ENCODE measurements around the gene TBC1D2B. TPM values are rescaled to one million over a fixed set of nuclear protein-coding genes. Genes with fewer than 3 reads are reported as not detected.

The TBC1D2B gene
- total RNA-seq, 2 donors from 2014 or later, result 35.6 to 42.3 TPM

GRCh38 chr15:77986891-77987764 is 90.4 kb downstream of the TBC1D2B start:
- H3K36me3 ChIP-seq (replicated peaks in 1 of 2; ENCODE audit: insufficient read depth in 1 of 2, low read depth in 2 of 2), result no peaks in the 10 kb centered on the region
- no peaks in the 10 kb centered on the region for H3K9me3 ChIP-seq
- 66% methylated on average over 13 to 24 of the region's 24 CpGs for WGBS, 2 donors
- H3K4me3 ChIP-seq, result no peak overlapping the region
- peaks cover 26% of the 10 kb centered on the region for H3K4me1 ChIP-seq
- no peaks in the 10 kb centered on the region for H3K27me3 ChIP-seq
- DNase-seq (no peak), ATAC-seq (no peak)
- H3K27ac ChIP-seq, result no peak overlapping the region
- TF ChIP-seq POLR2A (IDR thresholded peaks at IDR 0.05), result no peak
- TF ChIP-seq, protein P1, sequence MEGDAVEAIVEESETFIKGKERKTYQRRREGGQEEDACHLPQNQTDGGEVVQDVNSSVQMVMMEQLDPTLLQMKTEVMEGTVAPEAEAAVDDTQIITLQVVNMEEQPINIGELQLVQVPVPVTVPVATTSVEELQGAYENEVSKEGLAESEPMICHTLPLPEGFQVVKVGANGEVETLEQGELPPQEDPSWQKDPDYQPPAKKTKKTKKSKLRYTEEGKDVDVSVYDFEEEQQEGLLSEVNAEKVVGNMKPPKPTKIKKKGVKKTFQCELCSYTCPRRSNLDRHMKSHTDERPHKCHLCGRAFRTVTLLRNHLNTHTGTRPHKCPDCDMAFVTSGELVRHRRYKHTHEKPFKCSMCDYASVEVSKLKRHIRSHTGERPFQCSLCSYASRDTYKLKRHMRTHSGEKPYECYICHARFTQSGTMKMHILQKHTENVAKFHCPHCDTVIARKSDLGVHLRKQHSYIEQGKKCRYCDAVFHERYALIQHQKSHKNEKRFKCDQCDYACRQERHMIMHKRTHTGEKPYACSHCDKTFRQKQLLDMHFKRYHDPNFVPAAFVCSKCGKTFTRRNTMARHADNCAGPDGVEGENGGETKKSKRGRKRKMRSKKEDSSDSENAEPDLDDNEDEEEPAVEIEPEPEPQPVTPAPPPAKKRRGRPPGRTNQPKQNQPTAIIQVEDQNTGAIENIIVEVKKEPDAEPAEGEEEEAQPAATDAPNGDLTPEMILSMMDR (IDR thresholded peaks at IDR 0.05), result no peak
- intact Hi-C loops (cut with DNase I), result no loop called here

DNA sequence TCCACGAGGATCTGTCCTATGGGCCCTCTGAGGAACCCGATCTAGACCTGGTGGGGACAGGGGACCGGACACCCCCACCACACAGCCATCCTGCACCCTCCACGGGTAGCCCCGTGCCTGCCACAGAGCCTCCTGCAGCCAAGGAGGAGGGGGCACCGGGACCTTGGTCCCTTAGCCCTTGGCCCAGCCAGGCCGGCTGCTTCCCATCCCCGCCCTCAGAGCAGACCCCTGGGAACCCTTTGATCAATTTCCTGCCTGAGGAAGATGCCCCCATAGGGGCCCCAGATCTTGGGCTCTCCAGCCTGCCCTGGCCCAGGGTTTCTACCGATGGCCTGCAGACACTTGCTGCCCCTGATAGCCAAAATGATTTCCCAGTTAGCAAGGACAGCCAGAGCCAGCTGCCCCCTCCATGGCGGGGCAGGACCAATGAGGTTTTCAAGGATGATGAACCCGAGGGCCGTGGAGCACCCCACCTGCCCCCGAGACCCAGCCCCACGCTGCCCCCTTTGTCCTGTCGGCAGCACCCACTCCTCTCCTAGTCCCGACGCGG is 91.5 kb downstream of the TBC1D2B start:
- Histone ChIP-seq H3K4me1 (peaks cover 15% of the 10 kb centered on the region), H3K27ac (no peak overlapping the region), H3K36me3 (replicated peaks in 1 of 2; ENCODE audit: insufficient read depth in 1 of 2, low read depth in 2 of 2) (no peaks in the 10 kb centered on the region), H3K4me3 (no peak overlapping the region), H3K9me3 (no peaks in the 10 kb centered on the region), H3K27me3 (no peaks in the 10 kb centered on the region)
- no peak for DNase-seq
- TF ChIP-seq, protein P1 (IDR thresholded peaks at IDR 0.05), result no peak
- no peak for TF ChIP-seq POLR2A (IDR thresholded peaks at IDR 0.05)
- 71% methylated on average over 15 of the region's 18 CpGs; no CpG with 5 or more reads in 1 of the 2 donors for WGBS, 2 donors
- ATAC-seq, result no peak
- intact Hi-C loops (cut with DNase I), result no loop called here

DNA sequence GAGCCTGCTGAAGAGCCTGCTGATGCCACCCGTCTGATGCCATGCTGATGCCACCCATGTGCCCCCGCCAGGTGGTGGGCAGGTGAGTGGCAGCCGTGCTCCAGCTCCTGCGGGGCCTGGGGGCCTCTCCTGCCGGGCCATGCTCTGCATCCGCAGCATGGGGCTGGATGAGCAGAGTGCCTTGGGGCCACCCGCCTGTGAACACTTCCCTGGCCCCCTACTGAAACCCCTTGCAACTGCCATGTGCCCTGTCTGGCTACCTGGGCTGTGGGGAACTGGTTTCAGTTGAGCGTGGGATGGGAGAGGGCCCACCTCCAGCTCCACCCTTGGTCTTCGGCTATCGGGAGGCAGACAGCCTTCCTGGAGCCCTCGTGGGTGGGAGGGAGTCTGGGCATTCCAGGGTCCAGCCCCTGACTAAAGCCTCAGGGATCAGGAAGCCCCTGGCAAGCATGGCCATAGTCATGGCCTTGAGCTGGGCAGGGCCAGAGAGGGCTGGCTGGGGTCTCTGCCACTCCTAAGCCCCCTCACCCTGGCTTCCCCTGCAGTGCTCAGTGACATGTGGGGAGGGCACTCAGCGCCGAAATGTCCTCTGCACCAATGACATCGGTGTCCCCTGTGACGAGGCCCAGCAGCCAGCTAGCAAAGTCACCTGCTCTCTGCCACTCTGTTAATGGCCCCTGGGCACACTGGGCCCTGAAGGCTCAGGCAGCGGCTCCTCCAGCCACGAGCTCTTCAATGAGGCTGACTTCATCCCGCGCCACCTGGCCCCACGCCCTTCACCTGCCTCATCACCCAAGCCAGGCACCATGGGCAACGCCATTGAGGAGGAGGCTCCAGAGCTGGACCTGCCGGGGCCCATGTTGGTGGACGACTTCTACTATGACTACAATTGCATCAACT is 92.2 kb downstream of the TBC1D2B start:
- Histone ChIP-seq H3K27ac (no peak overlapping the region), H3K36me3 (replicated peaks in 1 of 2; ENCODE audit: insufficient read depth in 1 of 2, low read depth in 2 of 2) (no peaks in the 10 kb centered on the region), H3K4me1 (peaks cover 8% of the 10 kb centered on the region), H3K4me3 (no peak overlapping the region), H3K27me3 (no peaks in the 10 kb centered on the region), H3K9me3 (no peaks in the 10 kb centered on the region)
- DNase-seq, result no peak
- no peak for ATAC-seq
- 80 to 93% methylated on average over 7 to 20 of the region's 23 CpGs for WGBS, 2 donors
- TF ChIP-seq, protein P1 (IDR thresholded peaks at IDR 0.05), result no peak
- TF ChIP-seq POLR2A (IDR thresholded peaks at IDR 0.05), result no peak
- intact Hi-C loops (cut with DNase I), result no loop called here

DNA sequence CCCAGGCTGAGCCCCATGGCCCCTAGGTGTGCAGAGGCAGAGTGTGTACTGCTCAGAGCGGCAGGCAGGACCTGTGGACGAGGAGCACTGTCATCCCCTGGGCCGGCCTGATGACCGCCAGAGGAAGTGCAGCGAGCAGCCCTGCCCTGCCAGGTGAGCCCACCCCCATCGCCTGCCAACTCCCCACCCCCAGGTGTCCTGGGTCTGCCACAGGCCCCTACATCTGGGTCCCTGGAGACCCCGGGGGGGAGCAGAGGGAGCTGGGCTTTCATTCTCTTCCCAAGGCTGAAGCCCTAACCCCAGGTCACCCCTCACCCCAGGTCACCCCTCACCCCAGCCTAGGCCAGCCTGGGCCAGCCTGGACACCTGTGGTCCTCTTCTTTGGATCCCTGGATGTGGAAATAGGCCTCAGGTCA is 93.1 kb downstream of the TBC1D2B start:
- Histone ChIP-seq H3K27ac (no peak overlapping the region), H3K27me3 (no peaks in the 10 kb centered on the region), H3K9me3 (no peaks in the 10 kb centered on the region), H3K4me1 (no peaks in the 10 kb centered on the region), H3K4me3 (no peak overlapping the region), H3K36me3 (replicated peaks in 1 of 2; ENCODE audit: insufficient read depth in 1 of 2, low read depth in 2 of 2) (no peaks in the 10 kb centered on the region)
- TF ChIP-seq, protein P1 (IDR thresholded peaks at IDR 0.05), result no peak
- no peak for TF ChIP-seq POLR2A (IDR thresholded peaks at IDR 0.05)
- WGBS, 2 donors, result 80 to 85% methylated on average over 1 to 5 of the region's 7 CpGs
- ATAC-seq (no peak), DNase-seq (no peak)
- intact Hi-C loops (cut with DNase I), result no loop called here

Data from body of pancreas (tissue), 4 donors.